HEK293 (cell line): ENCODE measurements around the gene ARHGEF5.
"Not testable (repeated sequence)": the region's sequence is repeated elsewhere in the genome, so short reads cannot be mapped to it uniquely, and the experiment has no call there.

ENCODE experiments used
- CTCF ChIP-seq: fragments of 450-650 bp; formaldehyde crosslinking; IDR thresholded peaks from 2 replicates; pipeline ENCODE4 v1.5.1; 2016; ENCODE audit warnings: missing biosample characterization, missing genetic modification characterization
- PATZ1 ChIP-seq: fragments of 450-650 bp; formaldehyde crosslinking; IDR thresholded peaks from 2 replicates; pipeline ENCODE4 v1.5.1; 2016; ENCODE audit warnings: missing biosample characterization, missing genetic modification characterization
- RBAK ChIP-seq: fragments of 450-650 bp; formaldehyde crosslinking; IDR thresholded peaks from 2 replicates; pipeline ENCODE4 v1.5.1; 2016; ENCODE audit warnings: missing biosample characterization, missing genetic modification characterization
- ZNF707 ChIP-seq: fragments of 450-650 bp; formaldehyde crosslinking; IDR thresholded peaks from 2 replicates; pipeline ENCODE4 v1.5.1; 2016; ENCODE audit warnings: missing biosample characterization, missing genetic modification characterization

GRCh38 chr7:144325868-144326267 lies 29.3 kb upstream of the ARHGEF5 start:
- TF ChIP-seq CTCF; RBAK (tag by site-specific recombination); PATZ1; ZNF707 (tag by site-specific recombination): not testable (repeated sequence)
